Activated naive CD8-positive, alpha-beta T cell treated with anti-CD3 and anti-CD28 coated beads, Interleukin-2, amount 10 ng/mL, durations not matched to agents 7 days and 5 days (primary cell): ENCODE measurements around the gene DPM2. TPM values are rescaled to one million over a fixed set of nuclear protein-coding genes. Genes with fewer than 3 reads are reported as not detected.
A peak's percentile ranks its signal among the peaks of the same experiment; 100 is the strongest.

Experiments
- ATAC-seq: fragments of 150-1000 bp; cut with Tn5 transposase; one replicate; pipeline ENCODE4 v1.10.0; 2021; ENCODE audit warnings: low read depth, moderate library complexity
- POLR2A ChIA-PET: fragments of 350-600 bp; sonication (Branson Sonifier 250); formaldehyde crosslinking; loops from one replicate; lab custom pipeline; 2021; ENCODE audit warnings: antibody characterized with exemption; lab: Charles Lee
- DNase-seq: peaks from one replicate; pipeline ENCODE4 v3.0.0; 2021
- H3K27ac Mint-ChIP-seq: one replicate; pipeline ENCODE4 v1.8.0; 2022; ENCODE audit warnings: mild to moderate bottlenecking, mixed read lengths
- H3K27me3 Mint-ChIP-seq: one replicate; pipeline ENCODE4 v1.8.0; 2022; ENCODE audit warnings: mild to moderate bottlenecking, moderate library complexity, mixed read lengths
- H3K36me3 Mint-ChIP-seq: one replicate; pipeline ENCODE4 v1.8.0; 2021; ENCODE audit warnings: mild to moderate bottlenecking, mixed read lengths
- H3K4me1 Mint-ChIP-seq: one replicate; pipeline ENCODE4 v1.8.0; 2021; ENCODE audit warnings: mixed read lengths
- H3K4me3 Mint-ChIP-seq: one replicate; pipeline ENCODE4 v1.8.0; 2022; ENCODE audit warnings: mild to moderate bottlenecking, moderate library complexity, mixed read lengths
- H3K9me3 Mint-ChIP-seq: one replicate; pipeline ENCODE4 v1.8.0; 2021; ENCODE audit warnings: mixed read lengths
- total RNA-seq, 2 experiments: library from RNA; stranded (reverse); gene quantifications; one replicate each; pipeline ENCODE4 v1.2.3, GENCODE V29; 2021

Gene DPM2
- total RNA-seq, 2 experiments from 2014 or later = 49.2 to 54.2 TPM

GRCh38 chr9:127977884-127978647 is 40.4 kb upstream of the DPM2 start:
- Mint-ChIP-seq H3K27ac (peak overlapping the region; percentile 84), H3K4me3 (peak overlapping the region; percentile 92), H3K9me3 (no peaks in the 10 kb centered on the region), H3K27me3 (no peaks in the 10 kb centered on the region), H3K4me1 (peaks cover 49% of the 10 kb centered on the region), H3K36me3 (peaks cover 39% of the 10 kb centered on the region)
- DNase-seq (peak; percentile 43), ATAC-seq (no peak)
- POLR2A ChIA-PET = interaction anchor here (0.6 to 18.2 kb wide), 8 partner anchors 7 to 72 kb away, joined by 3 to 389 read pairs (median 4); no protein-coding TSS in a partner anchor

DNA sequence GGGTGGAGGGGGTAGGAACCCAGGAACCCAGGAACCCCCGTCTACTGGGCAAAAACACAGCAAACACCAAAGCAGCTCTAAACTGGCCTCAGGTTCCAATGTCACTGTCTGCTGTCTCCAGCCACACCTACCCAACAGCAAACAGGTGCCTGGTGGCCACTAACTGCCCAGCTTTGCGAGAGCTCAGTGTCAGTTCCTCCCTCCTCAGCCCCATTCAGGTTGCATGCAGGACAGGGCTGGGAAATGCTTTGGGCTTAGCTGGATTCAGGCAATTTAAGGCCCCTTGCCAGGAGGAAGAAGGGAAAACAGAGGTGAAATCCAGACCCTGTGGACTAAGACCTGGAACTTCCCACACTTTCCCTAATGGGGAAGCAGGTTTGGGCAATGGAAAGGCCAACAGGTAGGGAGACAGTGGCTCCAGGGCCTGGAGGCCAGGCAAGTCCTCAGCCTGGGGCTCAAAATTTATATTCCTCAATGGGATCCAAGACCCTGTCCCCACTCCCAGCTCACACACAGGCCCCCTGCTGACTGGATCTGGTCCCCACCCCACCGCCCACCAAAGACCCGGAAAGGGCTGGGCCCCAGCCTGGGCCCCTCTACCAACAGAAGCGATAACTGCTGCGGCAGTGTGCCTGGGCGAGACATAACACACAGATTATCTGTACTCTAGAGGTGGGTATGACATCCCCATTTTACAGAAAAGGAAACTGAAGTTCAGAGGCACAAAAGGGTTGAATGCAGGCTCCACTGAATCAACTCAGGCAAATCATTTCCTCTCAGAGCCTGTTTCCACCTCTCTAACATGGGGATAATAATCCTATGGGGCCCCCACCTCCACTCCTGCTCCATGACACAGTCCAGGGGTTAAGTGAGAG is 39.6 kb upstream of the DPM2 start:
- Mint-ChIP-seq H3K9me3 (no peaks in the 10 kb centered on the region), H3K36me3 (peaks cover 42% of the 10 kb centered on the region), H3K4me3 (peak overlapping the region; percentile 92), H3K27ac (peak overlapping the region; percentile 84), H3K4me1 (peaks cover 49% of the 10 kb centered on the region), H3K27me3 (no peaks in the 10 kb centered on the region)
- DNase-seq (peak; percentile 45), ATAC-seq (no peak)
- POLR2A ChIA-PET = interaction anchor here (0.6 to 18.2 kb wide), 8 partner anchors 6 to 88 kb away, joined by 3 to 389 read pairs (median 3); no protein-coding TSS in a partner anchor

DNA sequence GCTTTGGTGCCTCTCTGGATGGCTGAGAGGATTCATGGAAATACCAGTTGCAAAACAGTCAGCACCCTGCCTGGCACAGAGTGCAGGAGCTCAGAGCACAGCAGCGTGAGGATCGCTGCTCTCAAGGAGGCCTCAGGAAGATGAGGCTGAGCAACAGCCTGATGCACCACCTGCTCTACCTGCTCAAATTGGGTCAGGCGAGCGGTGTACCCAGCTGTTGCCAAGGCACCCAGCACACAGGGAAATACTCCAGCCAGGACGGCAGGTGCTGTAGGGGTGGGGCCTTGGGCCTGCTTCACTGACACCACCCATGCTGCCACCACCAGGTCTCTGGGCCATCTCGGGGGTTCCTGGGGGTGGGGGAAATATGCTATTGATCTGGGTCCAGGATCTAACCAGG is 38.8 kb upstream of the DPM2 start:
- ATAC-seq (no peak), DNase-seq (peak; percentile 42)
- Mint-ChIP-seq H3K9me3 (no peaks in the 10 kb centered on the region), H3K36me3 (peaks cover 49% of the 10 kb centered on the region), H3K27ac (peak overlapping the region; percentile 100), H3K4me3 (peak overlapping the region; percentile 92), H3K4me1 (peaks cover 50% of the 10 kb centered on the region), H3K27me3 (no peaks in the 10 kb centered on the region)
- POLR2A ChIA-PET = interaction anchor here (0.6 to 18.2 kb wide), 8 partner anchors 12 to 89 kb away, joined by 3 to 389 read pairs (median 3); partner anchors contain the start of gene DPM2

DNA sequence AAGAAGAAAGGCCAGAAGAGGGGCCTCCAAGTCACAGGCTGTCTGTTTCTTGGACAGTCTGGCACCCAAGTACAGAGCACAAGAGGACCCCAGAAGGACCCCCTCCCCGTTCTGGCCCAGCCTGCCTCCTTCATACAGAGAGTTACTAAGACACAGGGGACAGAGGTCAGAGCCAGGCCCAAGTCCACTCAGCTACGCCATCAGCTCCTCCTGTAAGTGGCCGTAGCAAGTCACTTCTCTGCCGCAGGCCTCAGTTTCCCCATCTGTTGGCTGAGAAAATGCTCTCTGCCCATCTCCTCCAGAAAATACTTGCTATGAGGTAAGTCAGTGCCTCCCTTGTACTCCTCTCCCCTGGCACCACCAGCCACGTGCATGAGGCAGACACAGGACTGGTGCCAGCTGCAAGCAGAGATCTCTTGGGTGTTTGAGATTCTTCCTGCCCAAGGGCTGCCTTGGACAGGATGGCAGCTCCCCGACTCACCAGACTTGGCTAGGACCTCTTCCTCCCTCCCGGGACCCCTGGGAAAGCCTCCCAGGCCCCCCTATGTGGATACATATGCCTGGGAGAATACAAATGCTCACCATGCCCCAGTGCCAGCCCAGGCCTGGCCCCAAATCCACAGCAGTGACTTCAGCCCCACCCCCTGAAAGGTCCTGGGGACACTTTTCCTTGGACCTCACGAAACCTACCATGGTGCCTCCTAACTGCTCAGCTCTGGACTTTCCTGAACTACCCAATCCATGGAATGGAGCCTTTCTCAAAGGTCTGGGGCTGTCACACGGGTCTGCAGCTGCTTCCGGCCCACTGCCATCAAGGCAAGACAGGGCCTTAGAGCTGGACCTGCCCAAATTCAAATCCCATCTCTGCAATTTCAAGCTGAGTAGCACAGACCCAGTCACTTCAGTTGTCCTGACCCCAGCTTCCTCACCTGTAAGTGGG is 38.0 kb upstream of the DPM2 start:
- peaks cover 49% of the 10 kb centered on the region for H3K36me3 Mint-ChIP-seq
- DNase-seq = no peak
- POLR2A ChIA-PET = interaction anchor here (0.7 to 18.2 kb wide), 7 partner anchors 9 to 52 kb away, joined by 3 to 389 read pairs (median 3); partner anchors contain the start of gene DPM2

GRCh38 chr9:127974769-127975261 is 37.2 kb upstream of the DPM2 start:
- POLR2A ChIA-PET = interaction anchor here (0.9 to 18.2 kb wide), 4 partner anchors 8 to 53 kb away, joined by 3 to 389 read pairs (median 4); no protein-coding TSS in a partner anchor
- DNase-seq (peak; percentile 43), ATAC-seq (no peak)
- peaks cover 50% of the 10 kb centered on the region for H3K36me3 Mint-ChIP-seq
- no peaks in the 10 kb centered on the region for H3K27me3 Mint-ChIP-seq
- H3K4me3 Mint-ChIP-seq = peak overlapping the region; percentile 92
- no peaks in the 10 kb centered on the region for H3K9me3 Mint-ChIP-seq
- peaks cover 65% of the 10 kb centered on the region for H3K4me1 Mint-ChIP-seq
- H3K27ac Mint-ChIP-seq = peak overlapping the region; percentile 100

More for the DNA sequence above, 38.0 kb upstream of the DPM2 start:
- Mint-ChIP-seq H3K27ac (peak overlapping the region; percentile 100), H3K4me3 (peak overlapping the region; percentile 92), H3K4me1 (peaks cover 57% of the 10 kb centered on the region), H3K27me3 (no peaks in the 10 kb centered on the region), H3K9me3 (no peaks in the 10 kb centered on the region)
- no peak for ATAC-seq

GRCh38 chr9:127974001-127974768 is 36.5 kb upstream of the DPM2 start:
- Mint-ChIP-seq H3K36me3 (peaks cover 52% of the 10 kb centered on the region), H3K4me1 (peaks cover 72% of the 10 kb centered on the region), H3K27ac (peak overlapping the region; percentile 100), H3K4me3 (peak overlapping the region; percentile 92), H3K27me3 (no peaks in the 10 kb centered on the region), H3K9me3 (no peaks in the 10 kb centered on the region)
- DNase-seq (peak; percentile 36), ATAC-seq (no peak)
- POLR2A ChIA-PET = interaction anchor here (0.5 to 18.2 kb wide), 6 partner anchors 11 to 1835 kb away, joined by 3 to 389 read pairs (median 3); no protein-coding TSS in a partner anchor

GRCh38 chr9:127973169-127974000 is 35.7 kb upstream of the DPM2 start:
- POLR2A ChIA-PET = interaction anchor here (0.5 to 18.2 kb wide), 10 partner anchors 8 to 1836 kb away, joined by 3 to 389 read pairs (median 4); partner anchors contain the start of genes EEIG1, NAIF1 and SLC25A25
- H3K4me1 Mint-ChIP-seq = peaks cover 80% of the 10 kb centered on the region
- peak overlapping the region; percentile 92 for H3K4me3 Mint-ChIP-seq
- ATAC-seq (no peak), DNase-seq (peak; percentile 37)
- H3K9me3 Mint-ChIP-seq = no peaks in the 10 kb centered on the region
- H3K36me3 Mint-ChIP-seq = peaks cover 53% of the 10 kb centered on the region
- H3K27me3 Mint-ChIP-seq = no peaks in the 10 kb centered on the region
- peak overlapping the region; percentile 100 for H3K27ac Mint-ChIP-seq

- Mint-ChIP-seq H3K27ac (peak overlapping the region; percentile 100), H3K36me3 (peaks cover 46% of the 10 kb centered on the region)
These were observed 34.7 kb upstream of the DPM2 start for GRCh38 chr9:127972236-127972871.

GRCh38 chr9:127971357-127972235 is 33.9 kb upstream of the DPM2 start:
- Mint-ChIP-seq H3K27ac (peak overlapping the region; percentile 100), H3K36me3 (peaks cover 42% of the 10 kb centered on the region), H3K4me1 (peaks cover 94% of the 10 kb centered on the region), H3K4me3 (peak overlapping the region; percentile 92), H3K9me3 (no peaks in the 10 kb centered on the region), H3K27me3 (no peaks in the 10 kb centered on the region)
- peak; percentile 12 for ATAC-seq
- POLR2A ChIA-PET = interaction anchor here (0.6 to 18.2 kb wide), 8 partner anchors 9 to 193 kb away, joined by 3 to 389 read pairs (median 3); partner anchors contain the start of genes EEIG1 and NAIF1
- peak; percentile 62 for DNase-seq

More at GRCh38 chr9:127972236-127972871, 34.7 kb upstream of the DPM2 start:
- Mint-ChIP-seq H3K27me3 (no peaks in the 10 kb centered on the region), H3K4me1 (peaks cover 88% of the 10 kb centered on the region), H3K9me3 (no peaks in the 10 kb centered on the region), H3K4me3 (peak overlapping the region; percentile 92)
- no peak for ATAC-seq
- POLR2A ChIA-PET = interaction anchor here (1.0 to 18.2 kb wide), 8 partner anchors 9 to 193 kb away, joined by 3 to 389 read pairs (median 6); partner anchors contain the start of genes EEIG1, NAIF1 and SLC25A25
- DNase-seq = peak; percentile 54
